DOHH2 (cell line): ENCODE data around the gene LTC4S.
A peak's percentile ranks its signal among the peaks of the same experiment; 100 is the strongest.

Experiments used
- H3F3A ChIP-seq: fragments of 200-600 bp; sonication (generic), shearing (Covaris generic); 2 replicates; pipeline ENCODE4 v1.6.0; 2016; ENCODE audit warnings: antibody characterized with exemption, mild to moderate bottlenecking; ENCODE audit not compliant: control insufficient read depth, insufficient read depth
- H3K27ac ChIP-seq: fragments of 200-600 bp; sonication (generic); 2 replicates; pipeline ENCODE4 v1.5.1; 2014; ENCODE audit warnings: low read depth, mild to moderate bottlenecking, low read length, moderate library complexity
- H3K27me3 ChIP-seq: fragments of 200-600 bp; sonication (generic); 2 replicates; pipeline ENCODE4 v1.6.1; 2014; ENCODE audit warnings: mild to moderate bottlenecking, low read length, mixed read lengths; ENCODE audit not compliant: control insufficient read depth
- H3K36me3 ChIP-seq: fragments of 200-600 bp; sonication (generic); 2 replicates; pipeline ENCODE4 v1.6.1; 2014; ENCODE audit warnings: mild to moderate bottlenecking, low read length, moderate library complexity, mixed read lengths; ENCODE audit not compliant: control insufficient read depth
- H3K4me1 ChIP-seq: fragments of 200-600 bp; sonication (generic); 2 replicates; pipeline ENCODE4 v1.6.1; 2014; ENCODE audit warnings: mild to moderate bottlenecking, low read length, mixed read lengths; ENCODE audit not compliant: control insufficient read depth
- H3K4me2 ChIP-seq: fragments of 200-600 bp; sonication (generic); 2 replicates; pipeline ENCODE4 v1.6.0; 2014; ENCODE audit warnings: mild to moderate bottlenecking, low read length, moderate library complexity
- H3K4me3 ChIP-seq: fragments of 200-600 bp; sonication (generic); 2 replicates; pipeline ENCODE4 v1.5.1; 2014; ENCODE audit warnings: mild to moderate bottlenecking, low read length, mixed read lengths
- H3K79me2 ChIP-seq: fragments of 200-600 bp; sonication (generic); 2 replicates; pipeline ENCODE4 v1.6.1; 2014; ENCODE audit warnings: mild to moderate bottlenecking, low read length, mixed read lengths; ENCODE audit not compliant: control insufficient read depth
- H3K9me2 ChIP-seq: fragments of 200-600 bp; sonication (generic); replicated peaks from 2 replicates; pipeline ENCODE4 v1.6.1; 2014; ENCODE audit warnings: mild to moderate bottlenecking, low read length, mixed read lengths; ENCODE audit not compliant: control insufficient read depth
- H3K9me3 ChIP-seq: fragments of 200-600 bp; sonication (generic); 2 replicates; pipeline ENCODE4 v1.6.1; 2014; ENCODE audit warnings: antibody characterized with exemption, low read length, mixed read lengths; ENCODE audit not compliant: control insufficient read depth, insufficient read depth
- H4K20me1 ChIP-seq: fragments of 200-600 bp; sonication (generic); 2 replicates; pipeline ENCODE4 v1.6.0; 2014; ENCODE audit warnings: low read depth, mild to moderate bottlenecking, antibody characterized with exemption, low read length, moderate library complexity; ENCODE audit not compliant: control insufficient read depth, insufficient read depth
- CTCF ChIP-seq: fragments of 200-600 bp; sonication (generic); IDR thresholded peaks from one replicate; pipeline ENCODE4 v1.5.1; 2014; ENCODE audit warnings: antibody characterized with exemption, mild to moderate bottlenecking, low read depth, low read length; ENCODE audit not compliant: poor library complexity, severe bottlenecking
- EZH2phosphoT487 ChIP-seq: fragments of 200-600 bp; sonication (generic); IDR thresholded peaks from 2 replicates; pipeline ENCODE4 v1.6.1; 2017; ENCODE audit warnings: borderline replicate concordance, mild to moderate bottlenecking, antibody characterized with exemption, low read length, moderate library complexity, mixed read lengths

LTC4S gene

DNA sequence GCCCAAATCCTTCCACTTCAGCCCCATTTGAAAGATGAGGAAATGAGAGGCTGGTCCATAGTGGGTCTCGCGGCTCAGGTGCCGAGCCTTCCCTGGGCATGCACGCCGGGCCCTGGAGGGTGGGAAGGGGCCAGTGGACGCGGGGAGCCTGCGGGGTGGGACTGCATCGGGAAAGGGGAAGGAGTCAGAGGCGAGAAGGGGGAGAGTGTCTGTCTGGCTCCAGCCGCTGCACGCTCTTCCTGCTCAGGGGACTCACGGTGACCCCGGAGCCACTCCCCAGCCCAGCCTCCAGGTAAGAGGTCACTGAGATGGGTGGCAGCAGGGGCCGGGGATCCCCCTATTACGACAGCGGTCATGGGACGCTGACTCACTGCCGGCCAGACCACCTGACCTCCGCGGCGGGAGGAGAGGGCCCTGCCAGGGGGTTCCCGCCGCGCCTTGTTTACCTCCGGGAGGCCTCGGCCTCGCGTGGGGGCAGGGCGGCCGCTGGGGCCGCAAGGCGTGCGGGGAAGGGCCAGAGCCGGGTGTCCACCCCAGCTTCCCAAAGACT lies 25.0 kb downstream of the LTC4S start:
- Histone ChIP-seq H3K79me2 (peaks cover 27% of the 10 kb centered on the region), H3K36me3 (peaks cover 16% of the 10 kb centered on the region; the same call in 1 of the 2 replicates), H3K9me2 (no peaks in the 10 kb centered on the region), H3F3A (peaks cover 8% of the 10 kb centered on the region; the same call in 1 of the 2 replicates), H3K27me3 (no peaks in the 10 kb centered on the region), H3K9me3 (no peaks in the 10 kb centered on the region), H4K20me1 (peaks cover 12% of the 10 kb centered on the region; the same call in 1 of the 2 replicates), H3K27ac (peak overlapping the region; percentile 17; the same call in 1 of the 2 replicates), H3K4me3 (peak overlapping the region; percentile 75), H3K4me1 (peaks cover 37% of the 10 kb centered on the region), H3K4me2 (peak overlapping the region; percentile 98)
- TF ChIP-seq EZH2phosphoT487 (no peak), CTCF (no peak)

DNA sequence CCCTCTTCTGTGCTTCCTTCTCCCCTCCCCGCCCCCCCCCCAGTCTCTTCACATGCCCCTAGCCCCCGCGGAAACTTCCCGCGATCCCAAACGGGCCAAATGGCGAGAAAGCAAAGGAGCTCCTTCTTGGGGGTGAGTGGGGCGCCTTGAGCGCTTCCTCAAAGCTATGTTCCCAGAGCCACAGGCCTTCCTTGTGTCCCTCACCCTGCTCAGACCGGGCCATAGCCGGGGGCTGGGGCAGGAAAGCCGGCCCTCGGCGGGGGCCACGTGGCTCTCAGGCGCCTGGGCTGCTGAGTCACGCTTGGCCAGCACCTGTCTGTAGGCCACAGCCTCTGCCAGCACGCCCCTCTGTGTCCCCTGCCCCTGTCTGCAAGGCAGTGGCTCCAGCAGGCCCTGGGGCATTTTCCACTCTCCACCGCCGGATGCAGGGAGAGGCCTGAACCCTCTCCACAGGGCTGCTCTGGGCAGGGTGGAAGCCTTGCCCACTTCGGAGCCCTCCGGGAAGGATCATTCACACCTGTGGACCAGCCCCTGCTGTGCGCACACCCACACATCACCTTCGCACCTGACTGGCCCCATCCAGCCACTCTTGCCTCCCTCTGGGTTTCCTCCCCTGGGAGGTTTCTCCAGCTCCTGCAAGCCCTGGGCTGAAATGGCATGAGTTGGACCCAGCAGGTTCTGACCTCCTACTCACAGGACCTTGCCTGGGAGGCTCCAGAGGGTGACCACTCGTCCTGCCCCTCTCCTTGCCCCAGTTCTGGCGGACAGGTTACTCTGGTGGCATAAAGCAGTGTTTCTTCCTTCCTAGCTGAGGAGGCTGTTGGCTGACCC lies 25.7 kb downstream of the LTC4S start:
- Histone ChIP-seq H3F3A (peaks cover 8% of the 10 kb centered on the region; the same call in 1 of the 2 replicates), H3K4me3 (peak overlapping the region; percentile 75), H3K4me1 (peaks cover 37% of the 10 kb centered on the region), H3K4me2 (peak overlapping the region; percentile 98), H3K27ac (peak overlapping the region; percentile 17), H4K20me1 (peaks cover 12% of the 10 kb centered on the region; the same call in 1 of the 2 replicates), H3K9me3 (no peaks in the 10 kb centered on the region), H3K36me3 (peaks cover 23% of the 10 kb centered on the region), H3K27me3 (no peaks in the 10 kb centered on the region), H3K9me2 (no peaks in the 10 kb centered on the region), H3K79me2 (peaks cover 27% of the 10 kb centered on the region)
- no peak for TF ChIP-seq CTCF
- TF ChIP-seq EZH2phosphoT487 = no peak

DNA sequence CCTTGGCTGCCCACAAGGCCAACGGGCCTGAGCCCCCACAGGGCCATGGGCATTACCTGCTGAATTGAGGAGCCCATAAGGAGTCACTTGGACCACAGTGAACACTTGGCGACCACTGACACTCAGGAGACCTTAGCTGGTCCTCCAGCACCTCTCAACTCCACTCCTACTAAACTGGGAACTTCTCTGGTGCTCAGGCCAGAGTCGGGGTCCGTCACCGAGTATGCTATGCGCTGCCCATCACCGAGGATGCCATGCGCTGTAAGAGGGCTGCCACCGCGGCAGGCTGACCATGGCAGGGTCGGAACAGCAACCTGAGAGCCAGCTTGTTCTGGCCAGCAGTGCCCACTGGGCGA lies 26.3 kb downstream of the LTC4S start:
- peak overlapping the region; percentile 75 for H3K4me3 ChIP-seq
- peak overlapping the region; percentile 98 for H3K4me2 ChIP-seq
- H4K20me1 ChIP-seq = peaks cover 12% of the 10 kb centered on the region; the same call in 1 of the 2 replicates
- H3K79me2 ChIP-seq = peaks cover 27% of the 10 kb centered on the region
- H3K36me3 ChIP-seq = peaks cover 29% of the 10 kb centered on the region
- peak overlapping the region; percentile 64 for H3K27ac ChIP-seq
- peaks cover 37% of the 10 kb centered on the region for H3K4me1 ChIP-seq
- peaks cover 8% of the 10 kb centered on the region; the same call in 1 of the 2 replicates for H3F3A ChIP-seq
- no peaks in the 10 kb centered on the region for H3K9me3 ChIP-seq
- TF ChIP-seq EZH2phosphoT487 (no peak), CTCF (no peak)
- H3K9me2 ChIP-seq = no peaks in the 10 kb centered on the region
- H3K27me3 ChIP-seq = no peaks in the 10 kb centered on the region
